Transverse colon (tissue), 4 donors: ENCODE data around the gene IQCM.

Experiments
- CTCF ChIP-seq, 5 experiments: fragments of 200-600 bp in 3 of 5; fragments of 450-650 bp in 2 of 5; sonication (generic) in 3 of 5; IDR thresholded peaks; 1 replicate in 2 of 5; 2 replicates in 3 of 5; pipeline ENCODE4 v1.5.1; 2016 to 2017; ENCODE audit warnings: antibody characterized with exemption in 5 of 5, inconsistent platforms in 3 of 5, mild to moderate bottlenecking in 2 of 5, moderate library complexity in 1 of 5
- EP300 ChIP-seq: sonication (generic); formaldehyde crosslinking; IDR thresholded peaks from one replicate; pipeline ENCODE4 v1.6.1; 2017; ENCODE audit warnings: antibody characterized with exemption, low read depth
- POLR2A ChIP-seq: fragments of 450-650 bp; IDR thresholded peaks from one replicate; pipeline ENCODE4 v1.6.1; 2016; ENCODE audit warnings: antibody characterized with exemption, mild to moderate bottlenecking, moderate library complexity
- POLR2AphosphoS5 ChIP-seq, 3 donors: sonication (generic); formaldehyde crosslinking; IDR thresholded peaks; one replicate each; pipeline ENCODE4 v1.6.1; 2016; ENCODE audit warnings: antibody characterized with exemption in 3 of 3

GRCh38 chr4:149555146-149555545 is 260.5 kb downstream of the IQCM start:
- no peak for TF ChIP-seq CTCF (IDR thresholded peaks at IDR 0.05)
- TF ChIP-seq POLR2A, result no peak
- no peak for TF ChIP-seq POLR2AphosphoS5 (IDR thresholded peaks at IDR 0.05)
- TF ChIP-seq EP300, result no peak
